CD4-positive, alpha-beta T cell treated with Interferon gamma for 1 hour (primary cell): Measurements from ENCODE around the gene KRT35.

Experiments
- DNase-seq: peaks from one replicate; pipeline ENCODE4 v3.0.0-alpha.2; 2020

KRT35 gene

GRCh38 chr17:41481036-41481435 is at the start of gene KRT35:
Gene KRT35, minus strand, starts transcription at chr17:41481151. Its CDS starts 54 bp downstream, at chr17:41481097.
- no peak for DNase-seq

DNA sequence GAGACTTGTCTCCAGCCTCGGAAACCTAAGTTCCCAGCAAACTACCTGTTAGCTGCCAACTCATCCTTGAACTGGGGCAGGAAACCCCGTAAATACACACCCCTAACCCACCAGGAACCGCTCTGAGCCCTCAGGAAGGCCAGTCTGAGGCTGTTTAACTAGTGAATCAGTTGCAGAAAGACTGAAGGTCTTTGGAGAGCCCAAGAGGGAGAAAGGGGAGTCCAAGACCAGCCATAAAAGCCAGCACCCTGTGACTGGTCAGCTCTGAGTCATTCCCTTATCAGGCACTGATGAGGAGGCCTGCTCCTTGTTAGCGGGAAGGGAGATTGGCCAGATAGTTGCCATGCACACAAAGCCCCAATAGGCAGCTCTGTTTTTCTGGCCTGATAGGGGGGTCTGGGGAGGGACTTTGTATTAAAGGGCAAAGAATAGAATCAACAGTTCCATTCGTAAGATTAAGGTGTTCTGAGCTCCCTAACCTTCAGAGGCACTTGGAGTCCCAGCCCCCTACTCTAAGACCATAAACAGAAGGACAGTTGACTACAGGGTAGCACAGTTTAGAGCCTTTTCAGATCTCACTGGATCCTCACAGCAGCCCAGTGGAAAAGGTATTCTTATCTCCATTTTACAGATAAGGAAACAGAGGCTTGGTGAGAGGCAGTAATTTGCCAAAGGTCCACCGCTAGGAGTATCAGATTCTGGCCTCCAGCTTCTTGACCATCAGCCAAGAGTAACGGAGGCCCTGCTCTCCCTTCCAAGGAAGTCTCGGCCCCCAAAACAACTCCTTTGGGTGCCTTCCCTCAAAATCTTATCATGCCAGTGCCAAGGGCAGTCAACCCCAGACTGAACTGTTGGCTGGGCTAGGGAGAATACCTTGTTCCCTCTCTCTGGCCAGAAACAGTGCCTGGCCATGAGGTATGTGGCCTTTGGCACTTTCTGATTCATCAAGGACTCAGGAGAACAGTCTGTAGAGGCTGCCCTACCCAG is 49.4 kb upstream of the KRT35 start:
- no peak for DNase-seq

DNA sequence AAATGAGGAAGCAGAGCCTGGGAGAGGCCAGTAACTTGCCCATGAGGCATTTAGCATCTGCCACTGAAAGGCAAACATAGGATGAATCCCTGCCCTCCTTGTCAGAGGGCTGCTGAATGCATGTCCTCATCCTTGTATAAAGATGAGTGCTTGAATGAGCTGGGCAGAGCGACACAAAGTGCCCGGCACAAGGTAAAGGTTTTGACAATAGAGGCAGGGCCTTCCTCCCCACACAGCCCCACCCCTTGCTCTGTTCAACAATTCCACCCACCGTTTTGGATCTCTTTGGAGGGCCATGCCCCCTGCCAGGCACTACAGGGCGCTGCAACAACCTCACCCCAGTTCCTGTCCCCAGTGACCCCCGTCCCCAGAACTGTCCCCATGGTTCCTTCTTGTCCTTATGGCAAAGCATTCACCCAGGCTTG is 48.6 kb upstream of the KRT35 start:
- no peak for DNase-seq

DNA sequence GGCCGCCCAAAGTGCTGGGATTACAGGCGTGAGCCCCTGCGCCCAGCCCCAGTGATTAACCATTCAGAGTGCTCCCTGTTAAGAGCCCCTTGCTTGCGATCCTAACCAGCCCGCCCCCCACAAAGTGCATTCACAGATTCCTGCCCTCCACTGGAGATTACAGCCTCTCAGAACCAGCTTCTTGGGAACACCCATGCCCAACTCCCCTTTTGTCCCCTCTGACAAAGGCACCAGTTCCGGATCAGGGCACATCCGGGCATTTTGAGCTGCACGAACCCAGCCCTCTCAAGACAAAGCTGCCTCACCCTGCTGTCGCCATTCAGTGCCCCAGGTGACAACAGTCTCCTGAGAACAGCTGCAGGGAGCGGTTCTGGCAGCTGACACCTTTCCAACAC is 48.0 kb upstream of the KRT35 start:
- DNase-seq: no peak

DNA sequence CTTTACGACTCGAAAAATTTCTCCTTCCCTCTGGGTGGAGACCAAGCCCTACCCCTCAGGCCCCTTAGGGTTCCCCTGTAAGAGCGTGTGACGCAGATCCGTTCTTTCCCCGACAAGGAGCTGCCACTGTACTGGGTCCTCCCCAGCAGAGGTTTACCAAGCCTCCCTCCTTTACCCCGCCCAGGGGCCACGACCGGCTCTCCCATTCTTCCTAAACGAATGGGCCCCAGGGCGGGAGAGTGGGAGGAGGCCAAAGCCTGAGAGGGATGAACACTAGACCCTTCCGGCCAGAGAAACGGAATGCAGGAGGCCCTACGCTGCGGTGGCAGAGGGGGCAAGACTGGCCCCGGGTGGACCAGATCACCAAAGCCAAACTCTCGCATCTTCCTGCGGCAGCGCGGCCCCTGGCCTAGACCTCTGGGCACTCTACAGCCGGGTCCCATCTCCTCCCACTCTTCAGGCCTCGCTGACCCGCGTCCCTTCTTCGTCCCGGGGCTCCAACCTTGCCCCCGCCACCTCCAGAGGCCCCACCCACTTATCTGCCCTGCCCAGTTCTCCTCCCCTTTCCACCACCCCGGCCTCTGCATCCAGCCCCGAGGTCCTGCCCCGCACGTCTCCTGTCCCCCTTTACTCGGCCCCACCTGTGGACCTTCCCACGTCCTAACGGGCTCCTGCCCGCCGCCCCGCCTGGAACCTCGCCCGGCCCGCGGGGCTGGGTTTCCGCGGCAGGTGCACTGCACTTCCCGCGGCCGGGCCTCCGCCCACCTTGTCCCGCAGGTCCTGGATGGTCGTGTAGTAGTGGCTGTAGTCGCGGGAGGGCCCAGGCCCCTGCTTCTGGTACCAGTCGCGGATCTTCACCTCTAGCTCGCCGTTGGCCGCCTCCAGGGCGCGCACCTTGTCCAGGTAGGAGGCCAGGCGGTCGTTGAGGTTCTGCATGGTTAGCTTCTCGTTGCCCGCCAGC is 46.4 kb upstream of the KRT35 start:
- DNase-seq: no peak

DNA sequence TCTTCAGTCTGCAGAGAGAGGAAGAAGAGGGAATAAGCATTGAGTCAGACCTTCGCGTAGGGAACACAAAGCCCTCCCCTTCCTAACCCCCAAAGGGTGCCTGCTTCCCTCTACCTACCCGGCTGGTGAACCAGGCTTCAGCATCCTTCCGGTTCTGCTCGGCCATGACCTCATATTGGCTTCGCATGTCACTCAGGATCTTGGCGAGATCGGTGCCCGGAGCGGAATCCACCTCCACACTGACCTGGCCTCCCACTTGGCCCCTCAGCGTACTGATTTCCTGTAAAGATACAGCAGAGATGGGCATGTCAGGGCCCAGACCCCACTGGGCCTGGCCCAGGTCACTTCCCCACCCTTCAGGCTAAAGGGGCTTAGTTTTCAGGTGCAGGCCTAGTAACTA is 43.3 kb upstream of the KRT35 start:
- DNase-seq: no peak

GRCh38 chr17:41523787-41524186 is 42.8 kb upstream of the KRT35 start:
- DNase-seq: no peak

DNA sequence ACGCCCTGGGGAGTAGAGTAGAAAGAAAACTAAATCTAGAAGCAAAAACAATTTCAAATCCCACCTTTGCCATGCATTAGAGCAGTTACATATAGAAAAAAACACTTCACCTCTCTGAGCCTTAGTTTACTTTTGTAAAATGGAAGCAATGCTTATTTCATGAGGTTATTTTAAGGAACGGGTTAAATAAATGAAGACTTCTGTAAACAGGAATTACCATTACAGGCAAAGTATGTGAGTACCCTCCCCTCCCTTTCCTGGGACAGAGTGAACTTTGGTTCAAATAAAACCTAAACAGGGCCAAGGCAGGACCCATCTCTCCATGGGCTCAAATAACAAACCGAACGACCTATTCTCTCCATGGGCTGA is 42.3 kb upstream of the KRT35 start:
- no peak for DNase-seq

- DNase-seq: no peak
Observed at GRCh38 chr17:41522301-41523224, 41.6 kb upstream of the KRT35 start.

DNA sequence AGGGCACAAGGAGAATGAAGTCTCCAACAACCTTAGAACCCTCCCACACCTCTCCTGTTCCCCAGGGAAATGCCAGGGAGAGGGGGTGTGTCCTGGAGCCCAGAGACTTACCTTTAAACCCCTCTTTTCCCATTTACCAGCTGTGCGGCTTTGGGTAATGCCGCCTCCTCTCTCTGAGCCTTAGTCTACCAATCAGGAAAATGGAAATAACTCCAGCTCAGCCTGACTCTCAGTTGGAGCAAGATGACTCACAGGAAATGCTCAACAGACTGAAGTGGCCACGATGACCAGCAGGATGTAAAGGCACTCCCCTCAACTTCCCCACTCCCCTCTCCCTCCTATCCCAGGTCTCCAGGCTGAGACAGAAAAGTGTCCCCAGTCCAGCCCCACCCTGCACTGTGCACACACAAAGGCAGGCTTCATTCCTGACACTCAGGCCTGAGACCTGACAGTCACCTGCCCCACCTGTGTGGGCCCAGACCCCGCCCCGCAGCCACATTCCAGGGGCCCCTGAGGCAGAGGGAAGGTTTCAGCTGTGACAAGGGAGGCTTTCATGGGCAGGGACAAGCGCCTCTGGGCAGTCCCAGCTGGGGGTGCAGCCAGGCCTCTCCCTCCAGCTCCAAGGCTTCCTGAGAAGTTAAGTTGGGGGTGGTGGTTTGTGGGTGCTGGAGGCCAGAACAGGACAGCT is 40.8 kb upstream of the KRT35 start:
- no peak for DNase-seq

- DNase-seq: no peak
Observed at GRCh38 chr17:41520821-41521521, 40.0 kb upstream of the KRT35 start.

GRCh38 chr17:41519501-41520224 is 38.7 kb upstream of the KRT35 start:
- no peak for DNase-seq

DNA sequence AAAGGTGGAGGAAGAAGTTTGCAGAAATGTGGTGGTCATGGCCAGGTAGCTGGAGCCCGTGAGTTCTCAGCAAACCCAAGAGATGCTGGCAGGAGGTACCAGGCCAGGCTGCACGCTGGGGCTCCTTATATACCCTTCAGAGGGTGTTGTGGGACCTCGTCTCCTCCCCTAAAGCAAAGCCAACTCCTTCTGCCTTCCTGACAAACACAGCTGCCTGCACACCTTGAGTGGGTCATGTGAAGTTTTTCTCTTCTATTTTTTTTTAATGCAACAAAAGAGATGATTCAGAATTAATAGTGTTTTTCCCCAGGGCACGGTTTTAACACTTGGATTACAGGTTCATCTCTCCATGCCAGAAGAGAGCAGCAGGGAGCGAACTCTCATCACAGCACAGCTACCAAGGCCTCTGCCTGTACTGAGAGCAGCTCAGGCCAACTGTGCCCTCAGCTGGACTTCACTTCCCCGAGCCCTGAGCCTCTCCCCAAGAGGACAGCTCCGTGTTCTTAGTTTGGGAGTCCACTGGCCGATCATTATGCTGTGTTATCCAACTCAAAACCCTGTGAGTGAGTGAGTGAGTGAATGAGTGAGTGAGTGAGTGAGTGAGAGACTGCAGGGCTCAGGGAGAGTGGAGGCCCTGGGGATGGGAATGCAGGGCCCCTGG is 38.0 kb upstream of the KRT35 start, which contains the start of gene KRT15:
Gene KRT15 (minus strand): TSS at position 102 of the 661 bp plus-strand sequence. CDS start 63 bp downstream, at position 39.
- no peak for DNase-seq

DNA sequence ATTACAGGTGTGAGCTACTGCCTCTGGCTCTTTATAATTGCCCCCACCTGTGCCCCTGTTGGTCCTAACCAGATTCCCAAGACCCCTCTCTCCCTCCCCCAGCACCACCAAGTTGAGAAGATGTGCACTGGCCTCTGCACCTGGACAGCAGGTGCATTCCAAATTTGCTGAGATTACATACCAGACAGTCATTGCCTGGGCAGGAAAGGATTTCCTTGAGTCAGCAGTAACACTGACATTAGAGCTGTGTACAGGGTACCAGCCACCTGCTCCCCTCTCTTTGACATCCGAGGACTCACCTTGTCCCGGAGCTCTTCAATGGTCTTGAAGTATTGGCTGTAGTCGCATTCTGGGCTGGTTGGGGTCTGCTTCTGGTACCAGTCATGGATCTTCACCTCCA is 37.1 kb upstream of the KRT35 start:
- DNase-seq: no peak

- DNase-seq: no peak
Observed at GRCh38 chr17:41516830-41517283, 35.9 kb upstream of the KRT35 start.

- DNase-seq: no peak
Observed at GRCh38 chr17:41516147-41516829, 35.3 kb upstream of the KRT35 start.

DNA sequence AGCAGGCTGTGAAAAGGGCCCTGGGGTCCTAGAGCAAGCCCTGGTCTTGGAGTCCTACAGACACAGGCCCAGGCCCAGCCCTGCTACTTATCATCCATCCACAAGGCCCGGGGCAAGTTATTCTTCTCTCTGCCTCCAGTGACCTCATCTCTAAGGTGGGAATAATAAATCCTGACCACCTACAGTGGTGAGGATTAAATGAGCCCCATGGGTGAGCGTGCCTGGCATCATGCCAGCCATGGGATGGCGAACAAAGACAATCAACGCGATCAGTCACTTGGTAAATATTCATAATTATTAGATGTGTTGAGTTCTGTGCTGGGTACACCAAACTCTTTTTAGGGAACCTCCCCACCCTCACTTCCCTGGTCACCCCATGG is 32.2 kb upstream of the KRT35 start:
- no peak for DNase-seq

- DNase-seq: no peak
Observed at GRCh38 chr17:41512546-41513167, 31.7 kb upstream of the KRT35 start.

DNA sequence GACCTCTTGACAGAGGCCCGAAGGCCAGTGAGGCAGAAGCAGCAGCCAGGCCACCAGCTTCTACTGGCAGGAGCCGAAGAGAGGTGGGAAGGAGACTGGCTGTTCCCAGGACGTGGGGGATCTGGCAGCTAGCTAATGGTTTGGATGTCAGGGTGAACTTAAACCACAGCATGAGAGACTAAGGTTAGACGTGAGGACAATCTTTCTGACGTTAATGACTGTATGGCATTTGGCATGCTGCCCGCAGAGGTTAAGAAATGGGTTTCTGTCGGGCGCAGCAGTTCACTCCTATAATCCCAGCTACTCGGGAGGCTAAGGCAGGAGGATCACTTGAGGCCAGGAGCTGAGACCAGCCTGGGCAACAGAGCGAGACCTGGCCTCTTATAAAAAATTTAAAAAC is 30.8 kb upstream of the KRT35 start:
- DNase-seq: no peak
